ENCODE measurements around the gene C18orf32. TPM values are rescaled to one million over a fixed set of nuclear protein-coding genes. Genes with fewer than 3 reads are reported as not detected.
A peak's percentile ranks its signal among the peaks of the same experiment; 100 is the strongest.

Gene C18orf32
- total RNA-seq (27.4 and 28.4 TPM in 2 replicates), polyA plus RNA-seq (18.7 and 20.4 TPM in 2 replicates), polyA minus RNA-seq (3.4 and 4.1 TPM in 2 replicates), Bru-seq, nascent RNA (percentile 74 among the genes with signal in this experiment), BruChase-seq, experiment 1, labeled RNA remaining after a 6-hour chase (percentile 65 among the genes with signal in this experiment), BruChase-seq, experiment 2, labeled RNA remaining after a 2-hour chase (percentile 79 among the genes with signal in this experiment)
- polyA plus RNA-seq (2011; cell fraction: cytosol; rRNA removed) = 20.2 and 27.0 TPM in 2 replicates
- 10.1 and 11.5 TPM in 2 replicates for polyA plus RNA-seq (2011; cell fraction: nucleus; rRNA removed)
- polyA plus RNA-seq (2012) = 17.8 and 20.8 TPM in 2 replicates
- 5.7 TPM for polyA minus RNA-seq (2011; cell fraction: cytosol; rRNA and poly(A)+ RNA removed)
- polyA minus RNA-seq (2011; cell fraction: nucleus; rRNA and poly(A)+ RNA removed) = 2.9 and 4.8 TPM in 2 replicates
- long read RNA-seq, full-length matches to known transcripts = 121 of 126 reads
- long read RNA-seq, partial matches to known transcripts = 0 of 126 reads
- long read RNA-seq, other reads (novel, unspliced or antisense) = 5 of 126 reads

- H3K36me3 ChIP-seq (ENCODE audit: control insufficient read depth in 2 of 2, extremely low read depth in 1 of 2, insufficient read depth in 2 of 2, low read length in 2 of 2) = peaks cover 6 to 12% of the 10 kb centered on the region in 2 experiments
- TF ChIP-seq JUN (IDR thresholded peaks at IDR 0.05; ENCODE audit: borderline replicate concordance, insufficient read depth, insufficient read length, low read depth) (no peak), MAX (IDR thresholded peaks at IDR 0.05; ENCODE audit: insufficient read depth, insufficient read length) (peak; percentile 33), EZH2 (IDR thresholded peaks at IDR 0.05; ENCODE audit: borderline replicate concordance, low read depth, low read length, severe bottlenecking) (no peak), POLR2A (IDR thresholded peaks at IDR 0.05; ENCODE audit: low read depth, low read length) (peak; percentile 99), GATA2 (IDR thresholded peaks at IDR 0.05; ENCODE audit: insufficient read depth, insufficient read length, low read depth, low read length) (no peak), CTCF (IDR thresholded peaks at IDR 0.05; ENCODE audit: extremely low read depth in 1 of 2, insufficient read depth in 1 of 2, low read depth in 1 of 2, low read length in 2 of 2) (no peak), MYC (IDR thresholded peaks at IDR 0.05; ENCODE audit: low read depth, low read length) (no peak), FOS (IDR thresholded peaks at IDR 0.05; ENCODE audit: borderline replicate concordance, insufficient read depth, low read length) (peak; percentile 10), POLR2AphosphoS5 (IDR thresholded peaks at IDR 0.05; ENCODE audit: insufficient read depth, low read depth, low read length) (peak; percentile 99)
- peak within 1 kb of the TSS; percentile 26 to 78 (median 64) for H3K4me3 ChIP-seq (replicated peaks in 1 of 3; ENCODE audit: insufficient read depth in 1 of 3, low read depth in 1 of 3, low read length in 3 of 3)
- FAIRE-seq (peak; percentile 87), DNase-seq (ENCODE audit: low read depth, low spot score) (peak; percentile 94)
- intact Hi-C loops (cut with micrococcal nuclease) = loop anchor here (1.0 to 5.0 kb wide), 3 partner anchors 10 to 175 kb away; partner anchors contain the start of gene DYM
- peaks cover 30% of the 10 kb centered on the region for H3K4me1 ChIP-seq (ENCODE audit: control insufficient read depth, extremely low read depth, insufficient read depth, low read length)
- H3K9me3 ChIP-seq (replicated peaks; ENCODE audit: control insufficient read depth, insufficient read depth, low read length) = no peaks in the 10 kb centered on the region
- ChIA-PET CTCF (interaction anchor here (0.6 to 2.9 kb wide), 9 partner anchors 8 to 932 kb away, joined by 3 to 18 read pairs (median 3); no protein-coding TSS in a partner anchor), POLR2A (interaction anchor here (0.6 to 2.2 kb wide), 5 partner anchors 10 to 759 kb away, joined by 3 to 24 read pairs (median 5); no protein-coding TSS in a partner anchor)
- peak within 1 kb of the TSS; percentile 71 for H3K4me2 ChIP-seq (ENCODE audit: insufficient read depth, low read length)
- peak within 1 kb of the TSS; percentile 74 for H3K9ac ChIP-seq (replicated peaks; ENCODE audit: extremely low read depth, insufficient read depth, low read length)
- dilution Hi-C loops (cut with MboI; ENCODE audit: extremely low pct_ligation_motif_present, low sequenced_read_pairs) = no loop called here
- no peaks in the 10 kb centered on the region for H4K20me1 ChIP-seq (replicated peaks; ENCODE audit: control insufficient read depth, extremely low read depth, insufficient read depth, low read length)
- no peaks in the 10 kb centered on the region for H3K9me1 ChIP-seq (replicated peaks; ENCODE audit: control insufficient read depth, extremely low read depth, insufficient read depth, low read length)
- H2AFZ ChIP-seq (ENCODE audit: low read depth, low read length) = peak within 1 kb of the TSS; percentile 4
- peaks cover 39% of the 10 kb centered on the region for H3K79me2 ChIP-seq (ENCODE audit: control insufficient read depth, insufficient read depth, low read length)
- BruUV-seq (replicated peaks) = no TSS peak
- H3K27me3 ChIP-seq (ENCODE audit: control insufficient read depth in 2 of 2, insufficient read depth in 2 of 2, low read length in 2 of 2) = no peaks in the 10 kb centered on the region
- peak within 1 kb of the TSS; percentile 65 for H3K27ac ChIP-seq (ENCODE audit: insufficient read depth, low read depth, low read length)
Observed at GRCh38 chr18:49486953-49487710, at the start of gene C18orf32. Gene C18orf32 (minus strand): TSS chr18:49487234. CDS start chr18:49483748, 3,486 bp downstream.

Measured in endothelial cell of umbilical vein (primary cell).